Transverse colon (tissue), 4 donors: ENCODE data around the gene CCL3. TPM values are rescaled to one million over a fixed set of nuclear protein-coding genes. Genes with fewer than 3 reads are reported as not detected.
"Not testable (repeated sequence)": the region's sequence is repeated elsewhere in the genome, so short reads cannot be mapped to it uniquely, and the experiment has no call there.

Experiments
- DNase-seq: peaks from one replicate; pipeline ENCODE4 v3.0.0-alpha.2; 2019
- H3K27ac ChIP-seq, 4 donors: fragments of 200-600 bp; sonication (generic); 2 replicates each; pipeline ENCODE4 v1.5.1; 2016 to 2018; ENCODE audit warnings: inconsistent platforms in 4 of 4
- H3K27me3 ChIP-seq: fragments of 200-600 bp; sonication (generic); 2 replicates; pipeline ENCODE4 v1.5.1; 2017; ENCODE audit warnings: inconsistent platforms
- H3K36me3 ChIP-seq, 4 donors: fragments of 200-600 bp; sonication (generic); 2 replicates each; pipeline ENCODE4 v1.5.1; 2017 to 2019; ENCODE audit warnings: inconsistent platforms in 4 of 4
- H3K4me1 ChIP-seq, 4 donors: fragments of 200-600 bp; sonication (generic); 2 replicates each; pipeline ENCODE4 v1.5.1; 2017 to 2020; ENCODE audit warnings: inconsistent platforms in 4 of 4
- H3K4me3 ChIP-seq, 4 donors: fragments of 200-600 bp; sonication (generic); 1 replicate in 1 of 4; 2 replicates in 3 of 4; pipeline versions ENCODE4 v1.5.1 to v1.6.1; 2017 to 2019; ENCODE audit warnings: inconsistent platforms in 4 of 4
- H3K9me3 ChIP-seq, 2 donors: fragments of 200-600 bp; sonication (generic); 2 replicates each; pipeline ENCODE4 v1.5.1; 2017 to 2019; ENCODE audit warnings: inconsistent platforms in 2 of 2
- EP300 ChIP-seq: sonication (generic); formaldehyde crosslinking; IDR thresholded peaks from one replicate; pipeline ENCODE4 v1.6.1; 2017; ENCODE audit warnings: antibody characterized with exemption, low read depth
- POLR2A ChIP-seq: fragments of 450-650 bp; IDR thresholded peaks from one replicate; pipeline ENCODE4 v1.6.1; 2016; ENCODE audit warnings: antibody characterized with exemption, mild to moderate bottlenecking, moderate library complexity
- POLR2AphosphoS5 ChIP-seq, 3 donors: sonication (generic); formaldehyde crosslinking; IDR thresholded peaks; one replicate each; pipeline ENCODE4 v1.6.1; 2016; ENCODE audit warnings: antibody characterized with exemption in 3 of 3
- WGBS, 2 donors: methylation state at CpG; one replicate each; pipeline ENCODE4 v1.1.5; 2018; ENCODE audit warnings: low coverage in 1 of 2; 5-methylcytosine and 5-hydroxymethylcytosine counted together
- in situ Hi-C, 4 donors: fragments of 200-750 bp; cut with MboI; loops; one replicate each; pipeline versions ENCODE4 v1.15.0 to v1.15.1; 2017; ENCODE audit warnings: low sequenced_read_pairs in 3 of 4, low pct_ligation_motif_present in 1 of 4, low pct_unique_long_range_greater_than_20kb in 1 of 4
- intact Hi-C: fragments of 100-400 bp; cut with DNase I; formaldehyde crosslinking; loops from one replicate; pipeline ENCODE4 v1.15.1; 2023; ENCODE audit warnings: low total_unique reads
- total RNA-seq, 4 donors: library from RNA; depleted of rRNA; stranded (reverse); fragments of >200 nt; gene quantifications; one replicate each; pipeline ENCODE4 v1.1.0, GENCODE V29; 2016
- TF ChIP-seq, protein P1 (sequence below), 5 experiments: fragments of 200-600 bp in 3 of 5; fragments of 450-650 bp in 2 of 5; sonication (generic) in 3 of 5; IDR thresholded peaks; 1 replicate in 2 of 5; 2 replicates in 3 of 5; pipeline ENCODE4 v1.5.1; 2016 to 2017; ENCODE audit warnings: antibody characterized with exemption in 5 of 5, inconsistent platforms in 3 of 5, mild to moderate bottlenecking in 2 of 5, moderate library complexity in 1 of 5

The CCL3 gene
- total RNA-seq, 4 donors from 2014 or later: 1.1 to 4.4 TPM; not detected in 2

DNA sequence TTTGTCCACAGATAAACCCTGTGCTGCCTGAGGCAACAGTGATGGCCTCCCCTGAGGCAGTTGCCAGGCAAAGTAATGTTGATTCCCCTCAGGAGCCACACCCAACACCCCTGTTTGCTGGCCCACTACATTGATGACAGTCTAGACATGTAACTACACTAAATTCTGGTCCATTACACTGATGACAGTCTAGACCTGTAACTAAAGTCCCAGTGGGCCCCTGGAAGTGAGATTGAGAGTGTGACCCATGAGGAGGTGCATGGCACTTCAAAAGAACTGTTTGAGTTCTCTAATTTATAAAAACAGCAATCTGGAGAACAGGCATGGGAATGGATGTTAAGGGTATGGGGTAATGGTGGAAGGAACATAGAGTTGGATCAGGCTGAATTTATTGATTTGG lies 22.6 kb upstream of the CCL3 start:
- Histone ChIP-seq H3K27ac (no peak overlapping the region), H3K4me3 (no peak overlapping the region), H3K9me3 (no peaks in the 10 kb centered on the region), H3K36me3 (no peaks in the 10 kb centered on the region), H3K27me3 (no peaks in the 10 kb centered on the region), H3K4me1 (peaks cover 0 to 6% (median 2%) of the 10 kb centered on the region in 4 donors)
- in situ Hi-C loops: loop anchor here in 2 of 4 donors (5.0 to 25.0 kb wide), 2 partner anchors 75 to 350 kb away; no protein-coding TSS in a partner anchor
- DNase-seq: no peak
- intact Hi-C loops: no loop called here
- TF ChIP-seq POLR2AphosphoS5 (IDR thresholded peaks at IDR 0.05) (no peak), EP300 (no peak), POLR2A (no peak)
- TF ChIP-seq, protein P1, sequence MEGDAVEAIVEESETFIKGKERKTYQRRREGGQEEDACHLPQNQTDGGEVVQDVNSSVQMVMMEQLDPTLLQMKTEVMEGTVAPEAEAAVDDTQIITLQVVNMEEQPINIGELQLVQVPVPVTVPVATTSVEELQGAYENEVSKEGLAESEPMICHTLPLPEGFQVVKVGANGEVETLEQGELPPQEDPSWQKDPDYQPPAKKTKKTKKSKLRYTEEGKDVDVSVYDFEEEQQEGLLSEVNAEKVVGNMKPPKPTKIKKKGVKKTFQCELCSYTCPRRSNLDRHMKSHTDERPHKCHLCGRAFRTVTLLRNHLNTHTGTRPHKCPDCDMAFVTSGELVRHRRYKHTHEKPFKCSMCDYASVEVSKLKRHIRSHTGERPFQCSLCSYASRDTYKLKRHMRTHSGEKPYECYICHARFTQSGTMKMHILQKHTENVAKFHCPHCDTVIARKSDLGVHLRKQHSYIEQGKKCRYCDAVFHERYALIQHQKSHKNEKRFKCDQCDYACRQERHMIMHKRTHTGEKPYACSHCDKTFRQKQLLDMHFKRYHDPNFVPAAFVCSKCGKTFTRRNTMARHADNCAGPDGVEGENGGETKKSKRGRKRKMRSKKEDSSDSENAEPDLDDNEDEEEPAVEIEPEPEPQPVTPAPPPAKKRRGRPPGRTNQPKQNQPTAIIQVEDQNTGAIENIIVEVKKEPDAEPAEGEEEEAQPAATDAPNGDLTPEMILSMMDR (IDR thresholded peaks at IDR 0.05): no peak

DNA sequence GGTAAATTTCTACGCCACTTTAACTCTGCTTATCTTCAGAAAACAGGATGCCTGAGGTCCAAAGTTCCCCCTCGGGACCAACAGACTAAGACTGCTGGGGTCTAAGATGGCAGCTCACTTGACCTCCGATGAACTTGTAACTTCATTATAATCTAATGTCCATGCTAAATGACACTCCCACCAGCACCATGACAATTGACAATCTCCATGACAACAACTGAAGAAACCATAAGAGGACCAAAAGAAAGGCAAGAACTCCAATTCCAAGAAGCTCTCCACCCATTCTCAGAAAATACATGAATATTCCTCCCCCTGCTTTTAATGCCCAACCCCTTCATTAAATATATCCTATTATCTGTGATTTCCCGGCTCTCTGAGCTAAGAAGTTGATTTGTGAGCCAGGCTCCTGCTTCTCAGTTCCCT lies 21.1 kb upstream of the CCL3 start:
- DNase-seq: no peak
- H3K4me3 ChIP-seq: no peak overlapping the region
- in situ Hi-C loops (loop anchor here in 2 of 4 donors (5.0 to 25.0 kb wide), 2 partner anchors 76 to 351 kb away; no protein-coding TSS in a partner anchor), intact Hi-C loops (no loop called here)
- H3K36me3 ChIP-seq: no peaks in the 10 kb centered on the region
- WGBS, 2 donors: 81 to 84% methylated on average over 4 of the region's 4 CpGs
- TF ChIP-seq POLR2A (no peak), POLR2AphosphoS5 (IDR thresholded peaks at IDR 0.05) (no peak), EP300 (no peak)
- TF ChIP-seq, protein P1 (IDR thresholded peaks at IDR 0.05): no peak
- no peaks in the 10 kb centered on the region for H3K9me3 ChIP-seq
- H3K27me3 ChIP-seq: no peaks in the 10 kb centered on the region
- H3K27ac ChIP-seq: no peak overlapping the region
- H3K4me1 ChIP-seq: no peaks in the 10 kb centered on the region

DNA sequence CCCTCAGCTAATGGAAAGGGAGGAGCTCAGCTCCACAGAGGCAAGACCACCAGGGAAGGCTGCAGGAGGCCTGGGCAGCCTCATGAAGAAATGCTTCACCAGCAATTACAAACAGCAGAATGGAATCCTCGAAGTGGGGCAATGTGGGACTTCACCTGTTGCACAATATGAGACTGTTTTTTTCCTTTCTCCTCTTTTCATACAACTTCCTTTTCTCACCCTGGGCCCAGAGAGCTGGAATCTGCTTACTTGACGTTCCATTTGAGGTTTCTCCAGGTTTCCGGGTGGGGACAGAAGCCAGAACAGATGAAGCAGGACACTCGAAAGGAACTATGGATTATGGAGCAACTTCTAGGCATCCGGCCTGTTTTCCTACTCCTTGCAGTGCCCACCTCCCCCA lies 18.3 kb upstream of the CCL3 start:
- H3K27me3 ChIP-seq, intact Hi-C loops, H3K36me3 ChIP-seq, H3K4me3 ChIP-seq, H3K4me1 ChIP-seq, H3K27ac ChIP-seq, DNase-seq, H3K9me3 ChIP-seq: not testable (repeated sequence)
- 79% methylated on average over 5 of the region's 5 CpGs; no CpG with 5 or more reads in 1 of the 2 donors for WGBS, 2 donors
- in situ Hi-C loops: loop anchor here in 1 of 4 donors (25.0 kb wide), 1 partner anchor 354 kb away; no protein-coding TSS in a partner anchor

DNA sequence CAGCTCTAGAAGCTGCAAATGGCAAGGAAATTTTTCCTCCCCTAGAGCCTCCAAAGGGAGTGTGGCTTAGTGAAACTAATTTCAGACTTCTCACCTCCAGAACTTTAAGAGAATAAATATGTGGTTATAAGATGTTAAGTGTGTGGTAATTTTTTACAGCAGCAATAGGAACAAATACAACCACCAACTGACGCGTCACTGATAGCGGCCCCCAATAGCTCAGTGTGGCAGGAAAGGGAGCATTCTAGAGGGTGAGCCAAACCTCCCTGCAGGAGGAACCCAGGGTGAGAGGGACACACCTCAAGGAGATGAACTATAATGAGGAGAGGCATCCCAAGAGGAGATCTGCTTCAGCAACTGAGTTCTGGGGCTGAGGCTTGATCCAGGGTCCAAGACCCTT lies 17.7 kb upstream of the CCL3 start:
- Histone ChIP-seq H3K27me3 (no peaks in the 10 kb centered on the region), H3K9me3 (no peaks in the 10 kb centered on the region), H3K4me3 (no peak overlapping the region), H3K4me1 (peaks cover 0 to 3% (median 0%) of the 10 kb centered on the region in 4 donors), H3K36me3 (no peaks in the 10 kb centered on the region), H3K27ac (no peak overlapping the region)
- intact Hi-C loops (no loop called here), in situ Hi-C loops (loop anchor here in 1 of 4 donors (25.0 kb wide), 1 partner anchor 355 kb away; no protein-coding TSS in a partner anchor)
- no peak for DNase-seq
- TF ChIP-seq EP300 (no peak), POLR2A (no peak), POLR2AphosphoS5 (IDR thresholded peaks at IDR 0.05) (no peak)
- TF ChIP-seq, protein P1 (IDR thresholded peaks at IDR 0.05): no peak
- WGBS, 2 donors: 98% methylated on average over 3 of the region's 3 CpGs; no CpG with 5 or more reads in 1 of the 2 donors

DNA sequence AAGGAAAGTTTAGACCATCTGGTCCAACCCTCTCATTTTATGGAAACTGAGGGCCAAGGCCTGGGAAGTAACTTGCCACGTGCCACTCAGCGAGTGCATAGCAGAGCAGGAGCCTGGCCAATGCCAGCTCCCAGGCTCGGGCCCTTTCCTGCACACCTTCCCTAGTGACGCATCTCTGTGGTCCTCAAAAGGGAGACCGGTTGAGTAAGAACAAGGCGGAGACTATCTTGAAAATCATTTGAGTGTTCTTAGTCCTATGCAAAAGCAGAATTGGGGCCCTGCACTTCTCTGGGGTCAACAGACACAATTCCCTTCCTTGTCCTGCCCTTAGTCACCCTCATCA lies 16.5 kb upstream of the CCL3 start:
- H3K4me3 ChIP-seq: no peak overlapping the region
- H3K4me1 ChIP-seq: peaks cover 0 to 7% (median 0%) of the 10 kb centered on the region in 4 donors
- H3K9me3 ChIP-seq: no peaks in the 10 kb centered on the region
- intact Hi-C loops (no loop called here), in situ Hi-C loops (loop anchor here in 1 of 4 donors (25.0 kb wide), 1 partner anchor 356 kb away; no protein-coding TSS in a partner anchor)
- H3K27me3 ChIP-seq: no peaks in the 10 kb centered on the region
- no peaks in the 10 kb centered on the region for H3K36me3 ChIP-seq
- WGBS, 2 donors: 90 to 94% methylated on average over 3 to 6 of the region's 6 CpGs
- no peak for DNase-seq
- TF ChIP-seq, protein P1 (IDR thresholded peaks at IDR 0.05): no peak
- H3K27ac ChIP-seq: no peak overlapping the region
